AG08395 (cell line): Measurements from ENCODE around the gene SMIM23.

Experiments used
- DNase-seq: peaks from one replicate; pipeline ENCODE4 v3.0.0; 2012; ENCODE audit warnings: mixed read lengths, low spot score

Gene SMIM23

GRCh38 chr5:171785517-171785916 is at the start of gene SMIM23:
SMIM23 (plus strand) TSS chr5:171785817; CDS start chr5:171785872, 55 bp downstream.
- no peak for DNase-seq

GRCh38 chr5:171736976-171737891 is 48.4 kb upstream of the SMIM23 start:
- DNase-seq: peak; percentile 14

GRCh38 chr5:171738501-171738900 is 47.1 kb upstream of the SMIM23 start:
- no peak for DNase-seq

- DNase-seq: no peak
Observed at GRCh38 chr5:171739271-171739670, 46.3 kb upstream of the SMIM23 start.

GRCh38 chr5:171743436-171744076 is 42.1 kb upstream of the SMIM23 start:
- no peak for DNase-seq

- DNase-seq: no peak
Observed at GRCh38 chr5:171744264-171744663, 41.4 kb upstream of the SMIM23 start.

GRCh38 chr5:171744882-171745281 is 40.7 kb upstream of the SMIM23 start:
- no peak for DNase-seq

GRCh38 chr5:171745602-171746001 is 40.0 kb upstream of the SMIM23 start:
- DNase-seq: no peak

GRCh38 chr5:171747061-171747859 is 38.4 kb upstream of the SMIM23 start:
- no peak for DNase-seq

GRCh38 chr5:171748720-171749119 is 36.9 kb upstream of the SMIM23 start:
- DNase-seq: no peak

GRCh38 chr5:171749365-171749764 is 36.3 kb upstream of the SMIM23 start:
- no peak for DNase-seq

GRCh38 chr5:171750311-171750788 is 35.3 kb upstream of the SMIM23 start:
- DNase-seq: peak; percentile 67

- peak; percentile 11 for DNase-seq
Observed at GRCh38 chr5:171755354-171755821, 30.2 kb upstream of the SMIM23 start.

- DNase-seq: peak; percentile 72
Observed at GRCh38 chr5:171757853-171758535, 27.6 kb upstream of the SMIM23 start.

- DNase-seq: no peak
Observed at GRCh38 chr5:171759777-171760176, 25.8 kb upstream of the SMIM23 start.

GRCh38 chr5:171762021-171762608 is 23.5 kb upstream of the SMIM23 start:
- no peak for DNase-seq

GRCh38 chr5:171762903-171763302 is 22.7 kb upstream of the SMIM23 start:
- DNase-seq: no peak

GRCh38 chr5:171764265-171764664 is 21.4 kb upstream of the SMIM23 start:
- DNase-seq: no peak

- no peak for DNase-seq
Observed at GRCh38 chr5:171766875-171767274, 18.7 kb upstream of the SMIM23 start.

- DNase-seq: no peak
Observed at GRCh38 chr5:171770153-171770552, 15.5 kb upstream of the SMIM23 start.

- DNase-seq: no peak
Observed at GRCh38 chr5:171771856-171772255, 13.8 kb upstream of the SMIM23 start.
